Measurements from ENCODE around the gene UPK3A.

GRCh38 chr22:45298934-45299505, 14.3 kb downstream of the UPK3A start:
- TF ChIP-seq CTCF (IDR thresholded peaks at IDR 0.05) (no peak), POLR2A (IDR thresholded peaks at IDR 0.05) (no peak)

All from adrenal gland (tissue), 5 donors.